Upper lobe of right lung (tissue), 1 donor: ENCODE data around the gene CC2D1A. TPM values are rescaled to one million over a fixed set of nuclear protein-coding genes. Genes with fewer than 3 reads are reported as not detected.

Experiments
- ATAC-seq: fragments of 200-7000 bp; cut with Tn5 transposase; one replicate; pipeline ENCODE4 v1.9.1; 2020; ENCODE audit warnings: mild to moderate bottlenecking, moderate library complexity
- DNase-seq: peaks from one replicate; pipeline ENCODE4 v3.0.0-alpha.2; 2020
- H3K27ac ChIP-seq: fragments of 200-600 bp; one replicate; pipeline ENCODE4 v1.8.0; 2022
- H3K27me3 ChIP-seq: fragments of 200-600 bp; one replicate; pipeline ENCODE4 v1.8.0; 2022; ENCODE audit warnings: mild to moderate bottlenecking
- H3K36me3 ChIP-seq: fragments of 200-600 bp; one replicate; pipeline ENCODE4 v1.8.0; 2022
- H3K4me1 ChIP-seq: fragments of 200-600 bp; one replicate; pipeline ENCODE4 v1.8.0; 2022
- H3K4me3 ChIP-seq: fragments of 200-600 bp; one replicate; pipeline ENCODE4 v1.8.0; 2022; ENCODE audit warnings: mild to moderate bottlenecking
- H3K9me3 ChIP-seq: fragments of 200-600 bp; one replicate; pipeline ENCODE4 v1.8.0; 2022
- CTCF ChIP-seq: fragments of 200-600 bp; IDR thresholded peaks from one replicate; pipeline ENCODE4 v1.8.0; 2022; ENCODE audit warnings: antibody characterized with exemption
- intact Hi-C: fragments of 100-400 bp; cut with DNase I; formaldehyde crosslinking; loops from one replicate; pipeline ENCODE4 v1.11.0; 2022
- total RNA-seq: library from RNA; stranded (reverse); fragmentation: NEBNext Ultra II Directional; extraction: Animal tissue kit (Norgen Biotek cat#: 25700); gene quantifications from one replicate; pipeline ENCODE4 v1.2.1, GENCODE V29; 2021
- donor health status: DM: no; HTN: yes; CAD: no; lungs with severe emphysema.

The CC2D1A gene
- total RNA-seq, 1 donor from 2014 or later, result 28.9 TPM

GRCh38 chr19:13899912-13900584 lies 6.0 kb upstream of the CC2D1A start:
- Histone ChIP-seq H3K36me3 (no peaks in the 10 kb centered on the region), H3K9me3 (no peaks in the 10 kb centered on the region), H3K4me1 (no peaks in the 10 kb centered on the region), H3K4me3 (no peak overlapping the region), H3K27ac (no peak overlapping the region), H3K27me3 (no peaks in the 10 kb centered on the region)
- ATAC-seq, result no peak
- no peak for DNase-seq
- intact Hi-C loops, result no loop called here
- no peak for TF ChIP-seq CTCF

GRCh38 chr19:13902993-13903555 lies 2.9 kb upstream of the CC2D1A start:
- Histone ChIP-seq H3K27me3 (no peaks in the 10 kb centered on the region), H3K4me3 (no peak overlapping the region), H3K9me3 (no peaks in the 10 kb centered on the region), H3K27ac (no peak overlapping the region), H3K36me3 (no peaks in the 10 kb centered on the region), H3K4me1 (peaks cover 8% of the 10 kb centered on the region)
- DNase-seq (no peak), ATAC-seq (no peak)
- peak; percentile 40 for TF ChIP-seq CTCF
- intact Hi-C loops, result no loop called here

GRCh38 chr19:13906521-13906904 lies 512 bp downstream of the CC2D1A start:
- no peaks in the 10 kb centered on the region for H3K9me3 ChIP-seq
- peak; percentile 81 for DNase-seq
- H3K27ac ChIP-seq, result peak overlapping the region; percentile 86
- H3K36me3 ChIP-seq, result peaks cover 12% of the 10 kb centered on the region
- peaks cover 8% of the 10 kb centered on the region for H3K4me1 ChIP-seq
- TF ChIP-seq CTCF, result no peak
- ATAC-seq, result peak; percentile 73
- intact Hi-C loops, result no loop called here
- H3K27me3 ChIP-seq, result no peaks in the 10 kb centered on the region
- peak overlapping the region; percentile 90 for H3K4me3 ChIP-seq

GRCh38 chr19:13906910-13907309 lies 909 bp downstream of the CC2D1A start:
- Histone ChIP-seq H3K36me3 (peaks cover 12% of the 10 kb centered on the region), H3K4me3 (peak overlapping the region; percentile 90), H3K27me3 (no peaks in the 10 kb centered on the region), H3K9me3 (no peaks in the 10 kb centered on the region), H3K4me1 (peaks cover 8% of the 10 kb centered on the region), H3K27ac (no peak overlapping the region)
- ATAC-seq, result no peak
- no peak for DNase-seq
- no peak for TF ChIP-seq CTCF
- intact Hi-C loops, result no loop called here

GRCh38 chr19:13908674-13909073 lies 2.7 kb downstream of the CC2D1A start:
- intact Hi-C loops, result no loop called here
- no peaks in the 10 kb centered on the region for H3K27me3 ChIP-seq
- H3K4me3 ChIP-seq, result no peak overlapping the region
- no peak overlapping the region for H3K27ac ChIP-seq
- peaks cover 29% of the 10 kb centered on the region for H3K36me3 ChIP-seq
- H3K9me3 ChIP-seq, result no peaks in the 10 kb centered on the region
- no peak for DNase-seq
- H3K4me1 ChIP-seq, result peaks cover 8% of the 10 kb centered on the region
- TF ChIP-seq CTCF, result no peak
- no peak for ATAC-seq
